A549 treated with Mapracorat at 1 μM for 4 hours (cell line): ENCODE results near the gene LCN2. TPM values are rescaled to one million over a fixed set of nuclear protein-coding genes. Genes with fewer than 3 reads are reported as not detected.

ENCODE experiments used
- total RNA-seq: library from RNA; stranded (reverse); fragments of 200-300 nt; extraction: Qiagen RNA extraction; gene quantifications from 5 replicates; pipeline ENCODE4 v1.2.3, GENCODE V29; 2022

The LCN2 gene
- total RNA-seq = 2.7 to 5.2 TPM (median 4.3 TPM) in 5 replicates

DNA sequence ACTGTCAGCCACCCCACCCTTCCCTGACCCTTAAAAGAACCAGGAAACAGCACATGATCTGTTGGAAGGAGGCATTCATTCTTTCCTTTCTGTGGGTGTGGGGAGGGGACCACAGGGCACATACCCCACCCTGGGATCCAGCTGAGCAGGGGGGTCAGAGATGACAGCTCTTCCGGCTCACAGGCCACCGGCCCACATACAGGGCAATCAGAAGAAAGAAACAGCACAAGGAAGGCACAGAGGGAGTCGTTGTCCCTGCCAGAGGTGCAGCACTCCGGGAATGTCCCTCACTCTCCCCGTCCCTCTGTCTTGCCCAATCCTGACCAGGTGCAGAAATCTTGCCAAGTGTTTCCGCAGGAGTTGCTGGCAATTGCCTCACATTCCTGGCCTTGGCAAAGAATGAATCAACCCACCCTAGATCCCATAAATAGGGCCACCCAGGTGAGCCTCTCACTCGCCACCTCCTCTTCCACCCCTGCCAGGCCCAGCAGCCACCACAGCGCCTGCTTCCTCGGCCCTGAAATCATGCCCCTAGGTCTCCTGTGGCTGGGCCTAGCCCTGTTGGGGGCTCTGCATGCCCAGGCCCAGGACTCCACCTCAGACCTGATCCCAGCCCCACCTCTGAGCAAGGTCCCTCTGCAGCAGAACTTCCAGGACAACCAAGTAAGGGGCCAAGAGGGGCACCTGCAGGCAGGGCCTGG lies at the start of gene LCN2:
Gene LCN2, plus strand, starts transcription at position 453 of the 701 bp plus-strand sequence. Its CDS starts 73 bp downstream, at position 526.

DNA sequence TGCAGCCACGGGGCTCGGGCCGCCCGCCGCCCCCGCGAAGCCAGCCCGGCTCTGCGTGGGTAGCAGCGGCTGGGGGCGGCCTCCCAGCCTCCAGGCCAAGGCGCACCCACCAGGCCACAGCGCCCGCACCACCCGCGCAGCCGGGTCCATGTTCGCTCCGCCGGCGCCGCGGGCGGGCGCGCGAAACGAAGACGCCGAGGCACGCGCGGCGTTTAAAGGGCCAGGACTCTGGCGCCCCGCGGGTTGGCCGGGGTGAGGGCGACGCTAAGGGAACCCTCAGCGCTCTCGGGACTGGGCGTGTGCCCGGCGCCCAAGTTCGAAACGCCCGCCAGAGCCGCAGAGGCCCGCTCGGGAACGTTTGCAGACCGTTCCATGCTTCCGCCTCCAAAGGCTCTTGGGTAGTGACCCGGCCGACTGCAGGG lies 21.7 kb upstream of the LCN2 start, which contains the start of gene PTGES2:
Gene PTGES2, minus strand, starts transcription at position 162 of the 422 bp plus-strand sequence. Its CDS starts 12 bp downstream, at position 150.

DNA sequence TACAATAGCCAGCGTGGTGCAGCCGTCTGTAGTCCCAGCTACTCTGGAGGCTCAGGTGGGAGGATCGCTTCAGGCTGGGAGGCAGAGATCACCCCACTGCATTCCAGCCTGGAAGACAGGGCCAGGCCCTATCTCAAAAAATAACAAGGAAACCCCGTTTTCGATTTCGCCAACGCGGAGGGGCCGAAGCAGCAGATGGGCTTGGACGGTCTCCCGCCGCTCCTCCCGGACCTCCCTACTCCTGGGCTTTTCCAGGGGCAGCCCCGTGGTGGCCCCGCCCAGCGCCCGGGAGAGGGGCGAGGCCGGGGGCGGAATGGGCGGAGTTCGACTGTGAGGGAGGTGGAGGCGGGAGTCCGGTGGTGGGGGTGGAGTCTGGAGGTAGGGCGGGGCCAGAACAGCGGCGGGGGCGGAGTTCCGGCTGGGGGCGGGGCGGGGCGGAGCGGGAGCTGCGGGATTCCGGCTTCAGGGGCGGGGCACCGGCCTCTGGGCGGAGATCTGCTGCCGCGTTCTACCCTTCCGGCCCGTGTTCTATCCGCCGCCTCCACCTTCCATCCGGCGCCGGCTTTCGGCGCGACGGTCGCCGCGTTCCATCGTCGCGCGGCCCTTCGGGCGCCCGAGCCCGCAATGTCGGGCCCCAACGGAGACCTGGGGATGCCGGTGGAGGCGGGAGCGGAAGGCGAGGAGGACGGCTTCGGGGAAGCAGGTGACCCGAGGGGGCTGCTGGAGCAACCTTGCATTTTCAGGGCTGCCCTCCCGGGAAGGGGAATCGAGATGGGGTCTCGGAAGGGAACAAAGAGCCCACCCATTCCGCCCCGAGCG lies 10.7 kb downstream of the LCN2 start, which contains the start of gene BBLN:
Gene BBLN, plus strand, starts transcription at position 482 of the 819 bp plus-strand sequence. Its CDS starts 143 bp downstream, at position 625.

DNA sequence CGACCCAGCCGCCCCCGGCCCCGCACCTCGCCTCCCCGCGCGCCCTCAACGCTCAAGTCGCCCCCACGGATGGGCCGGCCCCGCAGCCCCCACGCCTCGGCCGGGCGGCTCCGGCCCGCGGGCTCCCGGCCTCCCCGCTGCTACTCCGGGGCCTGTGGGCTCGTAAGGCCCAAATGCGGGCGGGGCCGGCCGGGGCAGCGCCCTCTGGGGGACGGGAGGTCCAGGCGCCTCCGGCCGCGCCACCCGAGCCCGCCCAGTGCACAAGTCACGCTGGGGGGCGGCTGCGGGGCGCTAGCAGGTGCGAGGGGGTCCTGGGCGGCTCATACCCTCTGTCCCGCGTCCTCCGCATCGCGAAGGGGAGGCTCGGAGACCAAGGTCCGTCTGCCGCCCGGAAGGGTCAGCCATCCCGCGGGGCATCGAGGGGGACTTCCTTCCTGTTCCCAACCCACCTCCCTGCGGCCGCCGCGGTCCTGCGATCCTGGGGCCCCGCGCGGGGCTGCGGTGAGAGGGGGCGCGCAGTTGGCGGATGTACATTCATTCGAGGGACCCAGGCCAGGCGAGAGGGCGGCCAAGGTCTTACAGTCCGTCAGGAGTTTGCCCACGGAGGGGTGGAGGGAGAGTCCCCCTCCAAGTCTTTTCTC lies 42.3 kb downstream of the LCN2 start, which contains the start of gene CIZ1:
Gene CIZ1, minus strand, starts transcription at position 167 of the 641 bp plus-strand sequence. CDS start 715 bp downstream, outside the sequence.

Other genes with a start within 250 kb of the LCN2 start
- 21.1 to 25.8 TPM (median 22.7 TPM) in 5 replicates for gene ST6GALNAC6, start 249.8 kb upstream of the LCN2 start, total RNA-seq
- 13.8 to 18.8 TPM (median 16.9 TPM) in 5 replicates for gene ST6GALNAC4, start 232.4 kb upstream of the LCN2 start, total RNA-seq
- gene PIP5KL1, start 218.7 kb upstream of the LCN2 start, total RNA-seq = 1.0 to 3.5 TPM (median 1.6 TPM) in 5 replicates
- 37.0 to 44.2 TPM (median 41.4 TPM) in 5 replicates for gene DPM2, start 211.6 kb upstream of the LCN2 start, total RNA-seq
- gene EEIG1, start 168.5 kb upstream of the LCN2 start, total RNA-seq = 43.3 to 63.4 TPM (median 52.2 TPM) in 5 replicates
- gene NAIF1, start 82.1 kb upstream of the LCN2 start, total RNA-seq = 4.9 to 8.3 TPM (median 6.4 TPM) in 5 replicates
- 7.5 to 9.5 TPM (median 9.1 TPM) in 5 replicates for gene SLC25A25, start 81.2 kb upstream of the LCN2 start, total RNA-seq
- 71.6 to 105 TPM (median 99.3 TPM) in 5 replicates for gene PTGES2, start 21.7 kb upstream of the LCN2 start, total RNA-seq
- gene BBLN, start 10.8 kb downstream of the LCN2 start, total RNA-seq = 43.1 to 66.3 TPM (median 62.6 TPM) in 5 replicates
- 67.7 to 95.1 TPM (median 82.4 TPM) in 5 replicates for gene CIZ1, start 42.1 kb downstream of the LCN2 start, total RNA-seq
- 77.9 to 94.3 TPM (median 86.7 TPM) in 5 replicates for gene DNM1, start 53.9 kb downstream of the LCN2 start, total RNA-seq
- gene GOLGA2, start 126.6 kb downstream of the LCN2 start, total RNA-seq = 38.8 to 52.8 TPM (median 45.6 TPM) in 5 replicates
- gene SWI5, start 126.8 kb downstream of the LCN2 start, total RNA-seq = 38.9 to 45.9 TPM (median 42.0 TPM) in 5 replicates
- gene TRUB2, start 173.0 kb downstream of the LCN2 start, total RNA-seq = 42.8 to 49.8 TPM (median 46.5 TPM) in 5 replicates
- 52.3 to 65.2 TPM (median 57.5 TPM) in 5 replicates for gene COQ4, start 173.4 kb downstream of the LCN2 start, total RNA-seq
- 35.9 to 47.8 TPM (median 45.7 TPM) in 5 replicates for gene SLC27A4, start 191.1 kb downstream of the LCN2 start, total RNA-seq
- gene URM1, start 221.9 kb downstream of the LCN2 start, total RNA-seq = 64.2 to 87.6 TPM (median 81.7 TPM) in 5 replicates